Bronchial epithelial cell (primary cell): Measurements from ENCODE around the gene ATP1B3. TPM values are rescaled to one million over a fixed set of nuclear protein-coding genes. Genes with fewer than 3 reads are reported as not detected.

Source experiments
- DNase-seq: peaks from one replicate; pipeline ENCODE4 v3.0.0-alpha.2; 2010; ENCODE audit warnings: low read depth
- FAIRE-seq: peaks from 2 replicates; lab custom pipeline; 2011; peaks lifted over from hg19 to GRCh38; lab: Jason Lieb, UNC
- H3K27me3 ChIP-seq: 2 replicates; pipeline ENCODE4 v1.5.1; 2011; ENCODE audit warnings: low read length; ENCODE audit not compliant: control insufficient read depth, insufficient read depth
- H3K36me3 ChIP-seq: 2 replicates; pipeline ENCODE4 v1.5.1; 2011; ENCODE audit warnings: low read length; ENCODE audit not compliant: control insufficient read depth, insufficient read depth
- H3K4me3 ChIP-seq: 2 replicates; pipeline ENCODE4 v1.5.1; 2011; ENCODE audit warnings: mild to moderate bottlenecking, low read depth, low read length, control low read depth
- total RNA-seq: library from RNA; depleted of rRNA; stranded (reverse); fragments of >200 nt; gene quantifications from 2 replicates; pipeline ENCODE4 v1.2.1, GENCODE V29; 2014
- TF ChIP-seq, protein P1 (sequence below): IDR thresholded peaks from 2 replicates; pipeline ENCODE4 v1.5.1; 2011; ENCODE audit warnings: mild to moderate bottlenecking, moderate library complexity, low read length, control low read depth, inconsistent platforms; ENCODE audit not compliant: insufficient read depth, severe bottlenecking

Gene ATP1B3
- total RNA-seq, 1 donor from 2014 or later: 89.5 TPM

GRCh38 chr3:141929341-141929995 is 53.0 kb downstream of the ATP1B3 start:
- no peak for FAIRE-seq
- H3K27me3 ChIP-seq: no peaks in the 10 kb centered on the region
- DNase-seq: no peak
- no peaks in the 10 kb centered on the region for H3K36me3 ChIP-seq
- TF ChIP-seq, protein P1, sequence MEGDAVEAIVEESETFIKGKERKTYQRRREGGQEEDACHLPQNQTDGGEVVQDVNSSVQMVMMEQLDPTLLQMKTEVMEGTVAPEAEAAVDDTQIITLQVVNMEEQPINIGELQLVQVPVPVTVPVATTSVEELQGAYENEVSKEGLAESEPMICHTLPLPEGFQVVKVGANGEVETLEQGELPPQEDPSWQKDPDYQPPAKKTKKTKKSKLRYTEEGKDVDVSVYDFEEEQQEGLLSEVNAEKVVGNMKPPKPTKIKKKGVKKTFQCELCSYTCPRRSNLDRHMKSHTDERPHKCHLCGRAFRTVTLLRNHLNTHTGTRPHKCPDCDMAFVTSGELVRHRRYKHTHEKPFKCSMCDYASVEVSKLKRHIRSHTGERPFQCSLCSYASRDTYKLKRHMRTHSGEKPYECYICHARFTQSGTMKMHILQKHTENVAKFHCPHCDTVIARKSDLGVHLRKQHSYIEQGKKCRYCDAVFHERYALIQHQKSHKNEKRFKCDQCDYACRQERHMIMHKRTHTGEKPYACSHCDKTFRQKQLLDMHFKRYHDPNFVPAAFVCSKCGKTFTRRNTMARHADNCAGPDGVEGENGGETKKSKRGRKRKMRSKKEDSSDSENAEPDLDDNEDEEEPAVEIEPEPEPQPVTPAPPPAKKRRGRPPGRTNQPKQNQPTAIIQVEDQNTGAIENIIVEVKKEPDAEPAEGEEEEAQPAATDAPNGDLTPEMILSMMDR: no peak
- no peak overlapping the region for H3K4me3 ChIP-seq

DNA sequence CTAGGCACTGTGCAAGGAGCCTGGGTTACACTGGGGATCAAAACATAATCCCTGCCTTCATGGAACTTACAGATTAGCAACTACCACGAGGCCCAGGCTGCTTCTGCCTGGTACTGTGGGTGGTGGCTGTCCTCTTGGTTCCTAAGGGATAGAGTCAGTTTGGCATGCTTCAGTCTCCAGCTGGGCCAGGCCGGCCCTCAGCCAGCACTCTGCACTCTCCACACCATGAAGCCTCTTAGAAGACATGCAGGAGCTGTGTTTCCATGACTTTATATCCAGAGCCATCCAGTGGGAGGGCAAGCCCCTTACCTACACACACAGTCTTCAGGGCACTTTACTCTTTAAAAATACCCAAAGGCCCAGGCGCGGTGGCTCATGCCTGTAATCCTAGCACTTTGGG is 54.4 kb downstream of the ATP1B3 start:
- TF ChIP-seq, protein P1: no peak
- Histone ChIP-seq H3K27me3 (no peaks in the 10 kb centered on the region), H3K36me3 (no peaks in the 10 kb centered on the region), H3K4me3 (no peak overlapping the region)
- DNase-seq (no peak), FAIRE-seq (no peak)

DNA sequence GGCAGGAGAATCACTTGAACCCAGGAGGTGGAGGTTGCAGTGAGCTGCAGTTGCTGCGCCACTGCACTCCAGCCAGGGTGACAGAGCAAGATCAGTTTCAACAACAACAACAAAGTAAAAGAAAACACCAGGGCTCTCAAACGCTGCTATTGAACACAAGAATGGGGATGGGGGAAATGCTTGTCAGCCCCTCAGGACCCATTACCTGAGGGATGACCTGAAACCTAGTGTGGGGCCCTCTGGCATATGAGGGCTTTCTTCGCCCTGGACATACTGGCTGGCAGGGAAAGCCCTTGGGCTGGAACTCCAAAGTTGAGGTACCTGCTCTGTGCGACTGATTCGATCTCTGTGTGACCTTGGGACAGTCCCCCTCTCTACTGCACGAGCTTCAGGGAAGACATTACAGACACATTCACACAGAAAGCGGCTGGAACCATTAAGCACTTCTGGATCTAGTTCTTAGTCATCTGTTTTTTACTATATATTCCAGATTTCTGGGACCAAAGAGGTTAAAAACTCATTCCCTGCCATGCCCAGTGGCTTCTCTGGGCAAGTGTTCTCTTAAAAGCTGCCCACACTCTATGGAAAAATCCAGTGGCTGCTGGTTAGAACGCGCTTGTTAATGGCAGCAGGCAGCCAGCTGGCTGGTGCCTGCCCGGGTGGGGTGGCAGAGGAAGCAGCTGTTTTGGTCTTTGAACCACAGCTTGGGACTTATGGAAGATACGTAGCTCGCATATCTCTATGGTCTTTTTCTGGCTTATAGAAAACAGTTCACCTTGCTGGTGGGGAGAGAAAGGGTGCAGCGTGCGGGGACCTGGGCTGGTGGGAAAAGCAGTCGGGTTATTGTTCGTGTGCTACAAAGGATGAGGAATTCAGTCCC is 57.2 kb downstream of the ATP1B3 start:
- Histone ChIP-seq H3K4me3 (no peak overlapping the region), H3K27me3 (no peaks in the 10 kb centered on the region), H3K36me3 (no peaks in the 10 kb centered on the region)
- DNase-seq: no peak
- no peak for FAIRE-seq
- TF ChIP-seq, protein P1: no peak

DNA sequence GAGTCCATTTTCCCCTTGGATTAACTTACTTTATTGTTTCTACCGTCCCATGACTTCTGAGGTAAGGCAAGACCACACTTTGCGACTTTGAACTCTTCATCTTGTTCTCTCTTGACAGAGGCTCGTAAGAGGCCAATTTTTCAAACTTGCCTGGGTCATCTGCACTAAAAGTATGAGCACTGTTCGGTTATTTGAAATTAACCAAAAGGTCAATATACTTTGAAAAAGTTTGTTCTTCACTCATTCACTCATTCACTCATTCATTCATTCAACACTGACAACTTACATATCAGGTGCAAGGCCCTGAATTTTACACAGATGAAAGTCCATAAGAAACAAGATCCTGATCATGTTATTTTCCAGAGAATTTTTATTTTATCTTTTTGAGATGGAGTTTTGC is 57.9 kb downstream of the ATP1B3 start:
- FAIRE-seq (no peak), DNase-seq (no peak)
- no peak overlapping the region for H3K4me3 ChIP-seq
- TF ChIP-seq, protein P1: no peak
- no peaks in the 10 kb centered on the region for H3K36me3 ChIP-seq
- no peaks in the 10 kb centered on the region for H3K27me3 ChIP-seq

DNA sequence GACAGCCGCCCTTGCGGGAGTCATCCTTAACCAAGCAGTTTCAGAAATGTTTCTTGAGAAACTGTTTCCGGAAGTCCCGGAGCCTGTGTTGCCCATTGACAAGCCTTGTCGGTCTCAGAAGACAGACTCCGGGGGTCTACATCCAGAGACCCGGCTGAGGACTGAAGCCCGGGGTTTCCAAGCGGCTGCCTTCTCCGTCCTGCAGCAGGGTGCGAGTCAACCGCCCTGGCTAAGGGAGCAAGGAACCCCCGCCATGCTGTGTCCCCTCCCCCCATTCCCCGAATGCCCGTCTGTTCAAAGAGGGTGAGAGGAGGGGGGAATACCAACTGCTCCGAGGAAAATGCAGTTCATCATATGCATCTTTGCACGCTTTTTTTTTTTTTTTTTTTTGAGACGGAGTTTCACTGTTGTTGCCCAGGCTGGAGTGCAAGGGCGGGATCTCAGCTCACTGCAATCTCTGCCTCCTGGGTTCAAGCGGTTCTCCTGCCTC is 61.6 kb downstream of the ATP1B3 start:
- no peak for DNase-seq
- TF ChIP-seq, protein P1: no peak
- Histone ChIP-seq H3K4me3 (no peak overlapping the region), H3K27me3 (no peaks in the 10 kb centered on the region), H3K36me3 (no peaks in the 10 kb centered on the region)
- no peak for FAIRE-seq
